Measurements from ENCODE around the gene CHPF2.

The CHPF2 gene

GRCh38 chr7:151206914-151207313 is 25.4 kb upstream of the CHPF2 start:
- no peak for DNase-seq (ENCODE audit: low spot score)

DNA sequence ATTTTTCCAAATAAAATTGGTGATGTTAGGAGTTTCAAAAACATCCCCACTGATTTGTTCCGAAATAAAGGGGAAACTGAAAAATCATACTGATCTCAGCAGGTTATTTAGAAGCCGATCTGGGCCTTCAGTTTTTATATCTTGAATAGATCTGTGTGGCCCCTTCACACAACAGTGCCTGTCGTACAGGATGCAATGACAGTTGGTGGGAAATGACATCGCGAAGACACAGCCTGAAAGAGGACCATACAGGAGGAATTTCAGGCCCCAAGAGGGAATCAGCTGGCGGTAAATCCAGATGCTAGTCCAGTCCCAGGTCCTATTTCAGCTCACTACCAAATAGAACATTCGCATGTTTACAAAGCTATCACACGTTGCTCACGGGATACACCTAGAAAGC is 25.0 kb upstream of the CHPF2 start:
- no peak for DNase-seq (ENCODE audit: low spot score)

- DNase-seq (ENCODE audit: low spot score), result no peak
These were observed 24.5 kb upstream of the CHPF2 start for GRCh38 chr7:151207804-151208203.

GRCh38 chr7:151208253-151208862 is 23.9 kb upstream of the CHPF2 start:
- DNase-seq (ENCODE audit: low spot score), result no peak

DNA sequence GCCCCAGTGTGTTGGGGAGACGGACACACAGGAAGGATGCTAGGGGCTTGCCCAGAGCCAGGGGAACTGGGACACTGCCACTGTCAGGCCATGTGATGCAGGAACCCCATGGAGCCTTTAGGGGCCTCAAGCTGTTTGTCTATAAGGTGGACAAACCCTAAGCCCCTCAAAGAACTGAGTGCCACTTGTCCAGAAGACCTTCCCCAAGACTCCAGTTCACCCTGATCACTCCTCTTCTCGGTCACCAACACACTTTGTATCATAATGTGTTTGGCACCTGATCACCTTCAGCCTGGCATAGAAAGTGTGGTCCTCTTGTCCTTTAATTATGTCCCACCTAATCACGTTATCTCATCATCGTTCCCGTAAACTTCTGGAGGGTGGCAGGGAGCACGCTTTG is 22.7 kb upstream of the CHPF2 start:
- DNase-seq (ENCODE audit: low spot score), result no peak

- no peak for DNase-seq (ENCODE audit: low spot score)
These were observed 22.0 kb upstream of the CHPF2 start, which contains the start of gene H2BK1 for GRCh38 chr7:151210087-151210854. Gene H2BK1, minus strand, starts transcription at chr7:151210488. Its CDS starts 170 bp downstream, at chr7:151210318.

DNA sequence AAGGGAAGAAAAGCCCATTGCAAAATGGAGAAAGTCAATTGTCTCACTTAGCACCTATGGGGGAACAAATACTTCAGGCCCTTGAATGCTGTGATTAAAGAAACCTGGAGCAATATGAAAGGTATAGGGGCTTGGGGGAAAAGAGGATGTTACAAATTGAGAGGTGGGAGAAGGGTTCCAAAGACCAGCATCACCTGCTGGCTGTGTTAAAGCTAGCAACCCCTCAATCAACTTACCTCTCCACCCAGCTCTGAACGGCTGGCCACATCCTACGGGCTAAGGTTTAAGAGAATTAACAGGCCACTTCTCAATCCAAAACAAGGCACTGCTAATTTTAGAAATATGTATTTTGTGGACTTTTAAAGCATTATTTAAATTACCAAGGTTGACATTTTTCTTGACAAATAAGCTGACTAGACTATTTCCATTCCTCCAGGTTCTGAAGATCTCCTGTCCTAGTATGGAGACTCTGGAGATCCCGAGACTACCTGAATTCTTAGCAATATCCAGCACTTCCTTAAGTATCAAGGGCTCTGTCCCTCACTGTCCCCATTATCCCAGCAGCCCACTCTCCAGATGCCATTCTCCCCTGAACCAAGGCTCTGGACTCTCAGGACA is 21.0 kb upstream of the CHPF2 start:
- DNase-seq (ENCODE audit: low spot score), result no peak

DNA sequence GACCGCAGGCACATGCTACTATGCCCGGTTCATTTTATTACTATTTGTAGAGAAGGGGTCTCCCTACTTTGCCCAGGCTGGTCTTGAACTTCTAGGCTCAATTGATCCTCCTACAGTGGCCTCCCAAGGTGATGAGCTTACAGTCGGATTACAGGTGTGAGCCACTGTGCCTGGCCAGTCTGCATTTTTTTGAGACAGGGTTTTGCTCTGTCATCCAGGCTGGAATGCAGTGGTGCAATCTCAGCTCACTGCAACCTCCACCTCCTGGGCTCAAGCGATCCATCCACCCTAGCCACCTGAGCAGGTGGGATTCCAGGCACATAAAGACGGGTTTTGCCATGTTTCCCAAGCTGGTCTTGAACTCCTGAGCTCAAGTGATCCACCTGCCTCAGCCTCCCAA is 19.7 kb upstream of the CHPF2 start:
- DNase-seq (ENCODE audit: low spot score), result no peak

- DNase-seq (ENCODE audit: low spot score), result no peak
These were observed 18.5 kb upstream of the CHPF2 start for GRCh38 chr7:151213826-151214225.

DNA sequence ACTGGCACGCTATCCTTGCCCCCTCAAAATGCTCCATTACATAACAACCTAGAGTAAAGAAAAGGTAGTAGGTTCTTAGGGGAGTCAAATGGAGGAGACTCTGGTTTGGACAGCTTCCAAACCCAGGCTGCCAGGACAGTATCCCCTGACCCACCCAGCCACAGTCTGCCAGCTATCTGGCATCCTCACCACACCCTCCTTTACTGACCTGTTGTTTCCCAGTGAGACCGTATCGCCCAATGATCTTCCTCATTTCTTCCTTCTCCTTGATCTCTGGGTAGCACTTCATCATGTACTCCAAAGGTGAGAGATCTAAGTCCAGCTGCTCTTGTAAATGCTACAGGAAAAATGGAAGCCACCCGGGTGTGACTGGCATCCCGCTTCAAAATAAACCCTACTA is 16.9 kb upstream of the CHPF2 start:
- no peak for DNase-seq (ENCODE audit: low spot score)

- DNase-seq (ENCODE audit: low spot score), result no peak
These were observed 14.1 kb upstream of the CHPF2 start for GRCh38 chr7:151218170-151218569.

GRCh38 chr7:151223728-151224127 is 8.6 kb upstream of the CHPF2 start:
- no peak for DNase-seq (ENCODE audit: low spot score)

GRCh38 chr7:151225948-151226510 is 6.3 kb upstream of the CHPF2 start:
- DNase-seq (ENCODE audit: low spot score), result no peak

DNA sequence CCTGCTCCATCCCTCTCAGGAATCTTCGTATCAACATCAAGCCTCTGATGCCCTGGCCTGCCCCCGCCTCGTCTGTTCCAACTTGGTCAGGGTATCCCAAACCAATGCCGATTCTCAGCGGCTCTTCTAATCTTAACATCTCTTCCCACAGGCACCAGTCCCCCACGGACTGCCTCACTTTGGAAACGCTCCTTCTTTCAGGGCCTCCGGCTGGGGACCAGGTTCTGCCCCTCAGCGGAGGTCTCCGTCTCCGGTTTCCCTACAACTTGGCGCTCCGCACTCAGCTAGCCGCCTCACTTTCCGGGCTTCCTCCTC is 5.8 kb upstream of the CHPF2 start:
- DNase-seq (ENCODE audit: low spot score), result no peak

- DNase-seq (ENCODE audit: low spot score), result peak; percentile 98
These were observed 5.2 kb upstream of the CHPF2 start, which contains the start of gene ABCF2 for GRCh38 chr7:151226875-151227782. Gene ABCF2, minus strand, starts transcription at chr7:151227205. Its CDS starts 747 bp downstream, at chr7:151226458.

- no peak for DNase-seq (ENCODE audit: low spot score)
These were observed 4.0 kb upstream of the CHPF2 start for GRCh38 chr7:151228024-151228866.

DNA sequence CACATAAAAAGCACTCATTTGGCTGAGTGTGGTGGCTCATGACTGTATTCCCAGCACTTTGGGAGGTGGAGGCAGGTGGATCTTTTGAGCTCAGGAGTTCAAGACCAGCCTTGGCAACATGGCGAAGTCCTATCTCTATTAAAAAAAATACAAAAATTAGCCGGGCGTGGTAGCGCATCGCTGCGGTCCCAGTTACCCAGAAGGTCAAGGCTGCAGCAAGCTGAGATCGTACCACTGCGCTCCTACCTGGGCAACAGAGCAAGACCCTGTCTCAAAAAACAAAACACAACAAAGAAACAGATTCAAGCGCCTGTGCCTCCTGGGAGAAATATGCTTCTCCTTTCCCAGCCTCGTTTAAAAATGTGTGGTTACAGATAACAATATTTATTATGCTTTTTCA is 3.0 kb upstream of the CHPF2 start:
- no peak for DNase-seq (ENCODE audit: low spot score)

- no peak for DNase-seq (ENCODE audit: low spot score)
These were observed 1.2 kb upstream of the CHPF2 start for GRCh38 chr7:151231080-151231479.

DNA sequence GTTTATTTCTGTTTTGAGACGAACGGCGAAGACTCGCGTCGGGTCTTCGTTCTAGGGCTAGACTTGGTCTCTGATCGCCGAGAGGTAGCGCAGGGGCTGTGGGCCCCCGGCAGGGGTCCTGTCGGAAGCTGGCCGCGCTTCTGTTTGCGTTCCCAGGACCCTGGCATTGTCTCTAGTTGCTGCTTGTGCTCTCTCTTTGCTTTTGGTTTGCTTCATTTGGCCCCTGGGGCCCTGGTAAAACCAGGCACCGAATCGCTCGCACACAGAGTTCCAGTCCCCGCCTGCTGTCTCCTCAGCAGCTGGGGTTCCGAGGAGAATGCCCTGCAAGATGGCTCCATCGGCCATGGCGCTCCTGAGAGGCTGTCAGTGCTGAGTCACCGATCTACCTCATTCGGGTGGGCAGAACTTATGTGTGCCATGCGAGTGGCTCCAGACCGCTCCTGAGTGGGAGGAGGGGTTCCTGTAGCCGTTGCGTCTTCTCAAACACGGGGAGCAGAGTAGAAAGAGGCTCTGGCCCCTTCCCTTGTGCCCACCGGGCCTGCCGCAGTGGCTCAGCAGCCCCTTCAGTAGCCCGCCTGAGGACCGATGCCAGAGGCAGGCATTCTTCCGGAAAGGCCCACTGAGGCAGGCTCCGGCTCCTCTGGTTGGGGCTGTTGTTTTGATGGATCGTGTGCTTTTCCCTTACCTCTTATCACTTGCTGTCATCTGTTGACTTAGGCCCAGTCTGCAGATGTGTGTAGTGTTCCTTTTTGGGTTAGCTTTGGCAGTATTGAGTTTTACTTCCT is 826 bp downstream of the CHPF2 start:
- peak; percentile 57 for DNase-seq (ENCODE audit: low spot score)

DNA sequence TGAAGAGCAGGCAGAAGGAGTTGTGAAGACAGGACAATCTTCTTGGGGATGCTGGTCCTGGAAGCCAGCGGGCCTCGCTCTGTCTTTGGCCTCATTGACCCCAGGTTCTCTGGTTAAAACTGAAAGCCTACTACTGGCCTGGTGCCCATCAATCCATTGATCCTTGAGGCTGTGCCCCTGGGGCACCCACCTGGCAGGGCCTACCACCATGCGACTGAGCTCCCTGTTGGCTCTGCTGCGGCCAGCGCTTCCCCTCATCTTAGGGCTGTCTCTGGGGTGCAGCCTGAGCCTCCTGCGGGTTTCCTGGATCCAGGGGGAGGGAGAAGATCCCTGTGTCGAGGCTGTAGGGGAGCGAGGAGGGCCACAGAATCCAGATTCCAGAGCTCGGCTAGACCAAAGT is 1.5 kb downstream of the CHPF2 start:
- no peak for DNase-seq (ENCODE audit: low spot score)
